ENCODE data around the gene ATAD5. TPM values are rescaled to one million over a fixed set of nuclear protein-coding genes. Genes with fewer than 3 reads are reported as not detected.

Gene ATAD5
- total RNA-seq, 1 donor from 2014 or later = 0.36 TPM

DNA sequence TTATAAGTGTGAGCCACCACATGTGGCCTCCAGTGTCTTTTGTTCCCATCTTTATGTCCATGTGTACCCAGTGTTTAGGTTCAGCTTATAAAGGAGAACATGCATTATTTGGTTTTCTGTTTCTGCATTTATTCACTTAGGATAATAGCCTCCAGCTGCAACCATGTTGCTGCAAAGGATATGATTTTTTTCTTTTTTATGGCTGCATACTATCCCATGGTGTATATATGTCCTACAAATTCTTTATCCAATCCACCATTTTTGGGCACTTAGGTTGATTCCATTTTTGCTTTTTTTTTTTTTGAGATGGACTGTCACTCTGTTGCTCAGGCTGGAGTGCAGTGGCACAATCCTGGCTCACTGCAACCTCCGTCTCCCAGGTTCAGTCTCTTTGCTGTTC is 32.9 kb downstream of the ATAD5 start:
- Histone ChIP-seq H3K4me3 (no peak overlapping the region), H3K27me3 (ENCODE audit: low read depth) (no peaks in the 10 kb centered on the region), H3K27ac (replicated peaks) (no peak overlapping the region), H3K4me1 (no peaks in the 10 kb centered on the region), H3K36me3 (no peaks in the 10 kb centered on the region), H3K9me3 (replicated peaks) (no peaks in the 10 kb centered on the region)
- no peak for TF ChIP-seq CTCF (IDR thresholded peaks at IDR 0.05; ENCODE audit: borderline replicate concordance)
- no peak for DNase-seq
- intact Hi-C loops (cut with micrococcal nuclease) = no loop called here

DNA sequence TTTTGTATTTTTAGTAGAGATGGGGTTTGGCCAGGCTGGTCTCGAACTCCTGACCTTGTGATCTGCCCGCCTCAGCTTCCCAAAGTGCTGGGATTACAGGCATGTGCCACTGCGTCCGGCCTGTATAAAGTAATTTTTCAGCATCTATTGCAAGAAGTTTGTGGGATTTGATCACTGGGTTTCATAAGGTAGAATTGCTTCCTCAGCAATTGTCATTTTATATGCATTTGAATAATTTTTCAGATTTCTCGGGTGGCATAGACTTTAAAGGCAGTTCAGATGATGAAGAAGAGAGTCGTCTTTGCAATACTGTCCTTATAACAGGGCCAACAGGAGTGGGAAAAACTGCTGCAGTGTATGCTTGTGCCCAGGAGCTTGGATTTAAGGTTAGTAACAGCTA is 37.2 kb downstream of the ATAD5 start:
- no peak for TF ChIP-seq CTCF (IDR thresholded peaks at IDR 0.05; ENCODE audit: borderline replicate concordance)
- DNase-seq = no peak
- H3K9me3 ChIP-seq (replicated peaks) = no peaks in the 10 kb centered on the region
- H3K4me3 ChIP-seq = no peak overlapping the region
- no peaks in the 10 kb centered on the region for H3K27me3 ChIP-seq (ENCODE audit: low read depth)
- no peaks in the 10 kb centered on the region for H3K36me3 ChIP-seq
- no peak overlapping the region for H3K27ac ChIP-seq (replicated peaks)
- no peaks in the 10 kb centered on the region for H3K4me1 ChIP-seq
- intact Hi-C loops (cut with micrococcal nuclease) = no loop called here

- H3K4me3 ChIP-seq = no peak overlapping the region
- no peak for TF ChIP-seq CTCF (IDR thresholded peaks at IDR 0.05; ENCODE audit: borderline replicate concordance)
Observed at GRCh38 chr17:30886187-30886586, 54.4 kb downstream of the ATAD5 start.

DNA sequence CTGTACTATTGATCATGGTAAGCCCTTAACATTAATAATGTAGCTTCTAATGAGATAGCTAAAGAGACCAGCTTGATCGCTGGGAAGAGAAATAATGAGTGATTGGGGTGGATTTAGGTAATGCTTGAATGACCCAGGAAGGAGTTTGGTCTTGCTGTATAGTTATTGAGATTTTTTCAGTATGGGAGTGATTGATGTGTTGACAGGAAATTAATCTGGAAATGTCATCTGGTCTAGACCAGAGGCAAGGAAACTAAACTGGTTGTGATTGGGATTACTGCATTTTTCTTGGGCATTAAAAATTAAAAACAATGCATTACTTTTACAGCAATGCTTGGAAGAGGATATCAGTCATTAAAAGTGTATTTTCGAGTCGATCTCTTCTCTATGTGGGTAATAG is 62.5 kb downstream of the ATAD5 start:
- peaks cover 31% of the 10 kb centered on the region for H3K36me3 ChIP-seq
- no peaks in the 10 kb centered on the region for H3K27me3 ChIP-seq (ENCODE audit: low read depth)
- TF ChIP-seq CTCF (IDR thresholded peaks at IDR 0.05; ENCODE audit: borderline replicate concordance) = no peak
- intact Hi-C loops (cut with micrococcal nuclease) = no loop called here
- H3K4me1 ChIP-seq = no peaks in the 10 kb centered on the region
- no peak overlapping the region for H3K27ac ChIP-seq (replicated peaks)
- no peak for DNase-seq
- no peaks in the 10 kb centered on the region for H3K9me3 ChIP-seq (replicated peaks)
- no peak overlapping the region for H3K4me3 ChIP-seq

More at GRCh38 chr17:30886187-30886586, 54.4 kb downstream of the ATAD5 start:
- no peaks in the 10 kb centered on the region for H3K4me1 ChIP-seq
- H3K27me3 ChIP-seq (ENCODE audit: low read depth) = no peaks in the 10 kb centered on the region
- intact Hi-C loops (cut with micrococcal nuclease) = no loop called here
- no peak for DNase-seq
- H3K27ac ChIP-seq (replicated peaks) = no peak overlapping the region
- H3K36me3 ChIP-seq = peaks cover 7% of the 10 kb centered on the region
- H3K9me3 ChIP-seq (replicated peaks) = no peaks in the 10 kb centered on the region

DNA sequence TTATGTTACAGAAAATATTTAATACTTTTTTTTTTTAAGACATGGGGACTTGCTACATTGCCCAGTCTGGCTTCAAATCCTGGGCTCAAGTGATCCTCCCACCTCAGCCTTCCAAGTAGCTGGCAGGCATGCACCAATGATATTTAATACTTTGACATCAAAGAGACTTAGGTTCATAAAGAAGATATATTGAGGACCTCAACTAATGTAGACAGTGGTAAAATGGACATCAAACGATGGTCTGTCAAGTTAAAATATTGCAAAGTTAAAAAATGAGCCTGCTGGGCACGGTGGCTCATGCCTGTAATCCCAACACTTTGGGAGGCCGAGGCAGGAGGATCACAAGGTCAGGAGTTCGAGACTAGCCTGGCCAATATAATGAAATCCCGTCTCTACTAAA is 65.5 kb downstream of the ATAD5 start:
- Histone ChIP-seq H3K27me3 (ENCODE audit: low read depth) (no peaks in the 10 kb centered on the region), H3K4me1 (no peaks in the 10 kb centered on the region), H3K9me3 (replicated peaks) (no peaks in the 10 kb centered on the region), H3K4me3 (no peak overlapping the region), H3K36me3 (peaks cover 56% of the 10 kb centered on the region), H3K27ac (replicated peaks) (no peak overlapping the region)
- TF ChIP-seq CTCF (IDR thresholded peaks at IDR 0.05; ENCODE audit: borderline replicate concordance) = no peak
- intact Hi-C loops (cut with micrococcal nuclease) = no loop called here
- no peak for DNase-seq

GRCh38 chr17:30905742-30906100 is 74.0 kb downstream of the ATAD5 start:
- Histone ChIP-seq H3K4me1 (peaks cover 32% of the 10 kb centered on the region), H3K4me3 (peak overlapping the region; percentile 87), H3K9me3 (replicated peaks) (no peaks in the 10 kb centered on the region), H3K27ac (replicated peaks) (peak overlapping the region; percentile 93), H3K27me3 (ENCODE audit: low read depth) (no peaks in the 10 kb centered on the region), H3K36me3 (peaks cover 15% of the 10 kb centered on the region)
- DNase-seq = no peak
- intact Hi-C loops (cut with micrococcal nuclease) = no loop called here
- TF ChIP-seq CTCF (IDR thresholded peaks at IDR 0.05; ENCODE audit: borderline replicate concordance) = no peak

Data from left ventricle myocardium inferior (tissue), 1 donor.